Caco-2 (cell line): ENCODE data around the gene PCNX3. TPM values are rescaled to one million over a fixed set of nuclear protein-coding genes. Genes with fewer than 3 reads are reported as not detected.

Experiments used
- BruUV-seq: library from RNA; stranded (reverse); fragments of 400-500 nt; replicated peaks from 2 replicates; lab custom pipeline; 2021; lab: Mats Ljungman, UMichigan
- CTCF ChIA-PET: fragments of 300-600 bp; sonication (Branson Sonifier 250); formaldehyde crosslinking; loops from one replicate; lab custom pipeline; 2022; ENCODE audit warnings: antibody characterized with exemption; lab: Charles Lee
- POLR2A ChIA-PET: fragments of 300-600 bp; sonication (Branson Sonifier 250); formaldehyde crosslinking; loops from one replicate; lab custom pipeline; 2022; ENCODE audit warnings: antibody characterized with exemption; lab: Charles Lee
- DNase-seq, 2 experiments: peaks; one replicate each; pipeline versions ENCODE4 v3.0.0 to v3.0.0-alpha.2; 2020 to 2022
- H3K27me3 ChIP-seq: replicated peaks from 2 replicates; pipeline ENCODE4 v1.6.0; 2011; ENCODE audit warnings: low read length; ENCODE audit not compliant: control insufficient read depth, insufficient read depth
- H3K36me3 ChIP-seq: 2 replicates; pipeline ENCODE4 v1.5.1; 2011; ENCODE audit warnings: low read length; ENCODE audit not compliant: control insufficient read depth, insufficient read depth
- H3K4me1 ChIP-seq: fragments of 250-450 bp; sonication (Bioruptor Pico); 2 replicates; pipeline ENCODE4 v1.5.1; 2020; ENCODE audit warnings: mild to moderate bottlenecking
- H3K4me3 ChIP-seq: 2 replicates; pipeline ENCODE4 v1.5.1; 2011; ENCODE audit warnings: low read depth, mild to moderate bottlenecking, control low read depth, low read length
- H3K9me3 ChIP-seq: fragments of 250-450 bp; sonication (Bioruptor Pico); 2 replicates; pipeline ENCODE4 v1.5.1; 2020; ENCODE audit warnings: mild to moderate bottlenecking, moderate library complexity
- H3K27ac Mint-ChIP-seq: one replicate; pipeline ENCODE4 v1.8.0; 2022; ENCODE audit warnings: mixed read lengths; ENCODE audit not compliant: unreplicated experiment
- H3K27me3 Mint-ChIP-seq: one replicate; pipeline ENCODE4 v1.8.0; 2022; ENCODE audit warnings: mixed read lengths; ENCODE audit not compliant: insufficient read depth, unreplicated experiment
- H3K36me3 Mint-ChIP-seq: one replicate; pipeline ENCODE4 v1.8.0; 2022; ENCODE audit warnings: mild to moderate bottlenecking, mixed read lengths; ENCODE audit not compliant: insufficient read depth, unreplicated experiment
- H3K4me1 Mint-ChIP-seq: one replicate; pipeline ENCODE4 v1.8.0; 2022; ENCODE audit warnings: low read depth, mixed read lengths; ENCODE audit not compliant: unreplicated experiment
- H3K4me3 Mint-ChIP-seq: one replicate; pipeline ENCODE4 v1.8.0; 2022; ENCODE audit warnings: mild to moderate bottlenecking, moderate library complexity, mixed read lengths; ENCODE audit not compliant: unreplicated experiment
- H3K9me3 Mint-ChIP-seq: one replicate; pipeline ENCODE4 v1.8.0; 2022; ENCODE audit warnings: mixed read lengths; ENCODE audit not compliant: unreplicated experiment
- CTCF ChIP-seq, 2 experiments: fragments of 200-600 bp in 1 of 2; IDR thresholded peaks; 1 replicate in 1 of 2; 2 replicates in 1 of 2; pipeline versions ENCODE4 v1.5.1 to v1.8.0; 2011 to 2022; ENCODE audit warnings: antibody characterized with exemption in 1 of 2, control low read depth in 1 of 2, inconsistent platforms in 1 of 2, low read depth in 1 of 2, low read length in 1 of 2, mild to moderate bottlenecking in 1 of 2, moderate library complexity in 1 of 2; ENCODE audit not compliant: insufficient read depth in 1 of 2, severe bottlenecking in 1 of 2, unreplicated experiment in 1 of 2
- intact Hi-C: fragments of 100-400 bp; cut with micrococcal nuclease; formaldehyde crosslinking; loops from one replicate; pipeline ENCODE4 v1.10.0; 2022; ENCODE audit not compliant: unreplicated experiment
- total RNA-seq: library from RNA; stranded (reverse); gene quantifications from 2 replicates; pipeline ENCODE4 v1.2.3, GENCODE V29; 2022

PCNX3 gene
- total RNA-seq, 1 experiment from 2014 or later, result 52.7 TPM

GRCh38 chr11:65651589-65652510 lies 36.3 kb downstream of the PCNX3 start:
- no peaks in the 10 kb centered on the region for H3K27me3 Mint-ChIP-seq
- H3K4me1 Mint-ChIP-seq, result peaks cover 18% of the 10 kb centered on the region
- Histone ChIP-seq H3K36me3 (no peaks in the 10 kb centered on the region), H3K9me3 (no peaks in the 10 kb centered on the region), H3K27me3 (no peaks in the 10 kb centered on the region), H3K4me3 (peak overlapping the region; percentile 59), H3K4me1 (peaks cover 20% of the 10 kb centered on the region)
- DNase-seq, result peak in 1 of 2 experiments; percentile 33
- H3K9me3 Mint-ChIP-seq, result no peaks in the 10 kb centered on the region
- ChIA-PET CTCF (interaction anchor here (1.0 kb wide), 1 partner anchor 14 kb away, joined by 3 read pairs; the partner anchor contains the start of gene SIPA1), POLR2A (interaction anchor here (0.6 to 2.4 kb wide), 2 partner anchors 11 to 162 kb away, joined by 3 to 14 read pairs; partner anchors contain the start of gene RELA)
- peaks cover 57% of the 10 kb centered on the region for H3K36me3 Mint-ChIP-seq
- H3K4me3 Mint-ChIP-seq, result peak overlapping the region; percentile 76
- BruUV-seq, result TSS peak; percentile 1
- no peak for TF ChIP-seq CTCF (IDR thresholded peaks at IDR 0.05; ENCODE audit: insufficient read depth in 1 of 2, low read depth in 1 of 2, low read length in 1 of 2, severe bottlenecking in 1 of 2, unreplicated experiment in 1 of 2)
- intact Hi-C loops, result loop anchor here (2.0 to 5.0 kb wide), 2 partner anchors 37 to 205 kb away; partner anchors contain the start of genes CFL1, MAP3K11 and PCNX3
- peak overlapping the region; percentile 96 for H3K27ac Mint-ChIP-seq

- H3K4me3 Mint-ChIP-seq, result peak overlapping the region; percentile 76
- POLR2A ChIA-PET, result interaction anchor here (0.6 to 2.4 kb wide), 5 partner anchors 10 to 1806 kb away, joined by 3 to 14 read pairs (median 5); partner anchors contain the start of genes PCNX3 and RELA
- H3K36me3 Mint-ChIP-seq, result peaks cover 66% of the 10 kb centered on the region
- no peaks in the 10 kb centered on the region for H3K27me3 Mint-ChIP-seq
- no peak for TF ChIP-seq CTCF (IDR thresholded peaks at IDR 0.05; ENCODE audit: insufficient read depth in 1 of 2, low read depth in 1 of 2, low read length in 1 of 2, severe bottlenecking in 1 of 2, unreplicated experiment in 1 of 2)
- H3K9me3 Mint-ChIP-seq, result no peaks in the 10 kb centered on the region
- H3K4me1 Mint-ChIP-seq, result peaks cover 18% of the 10 kb centered on the region
- H3K4me3 ChIP-seq, result peak overlapping the region; percentile 59
- 0 out of 2 replicates have a peak, but pooled peaks cover under 1% of the 10 kb centered on the region for H3K36me3 ChIP-seq
- CTCF ChIA-PET, result interaction anchor here (0.9 to 1.0 kb wide), 3 partner anchors 15 to 1332 kb away, joined by 3 to 4 read pairs (median 4); partner anchors contain the start of gene SIPA1
- peak overlapping the region; percentile 96 for H3K27ac Mint-ChIP-seq
- no peaks in the 10 kb centered on the region for H3K27me3 ChIP-seq
- TSS peak; percentile 60 for BruUV-seq
- no peaks in the 10 kb centered on the region for H3K9me3 ChIP-seq
- intact Hi-C loops, result loop anchor here (2.0 to 5.0 kb wide), 2 partner anchors 38 to 205 kb away; partner anchors contain the start of genes CFL1, MAP3K11 and PCNX3
- DNase-seq, result peak; percentile 93 to 96
- H3K4me1 ChIP-seq, result peaks cover 18% of the 10 kb centered on the region
Measured at GRCh38 chr11:65652511-65653228, 37.1 kb downstream of the PCNX3 start.
